Panc1 (cell line): ENCODE data around the gene ZFX.

Source experiments
- CTCF ChIP-seq: fragments of 450-650 bp; IDR thresholded peaks from 2 replicates; pipeline ENCODE4 v1.5.1; 2017; ENCODE audit warnings: mild to moderate bottlenecking
- POLR2AphosphoS5 ChIP-seq: IDR thresholded peaks from 2 replicates; pipeline ENCODE4 v1.6.1; 2012; ENCODE audit warnings: mild to moderate bottlenecking, low read depth, low read length, moderate library complexity
- REST ChIP-seq, 2 experiments: IDR thresholded peaks; 2 replicates each; pipeline ENCODE4 v1.6.1; 2011 to 2012; ENCODE audit warnings: low read depth in 2 of 2, control low read depth in 1 of 2, low read length in 1 of 2, mild to moderate bottlenecking in 1 of 2, moderate library complexity in 1 of 2; ENCODE audit not compliant: insufficient read depth in 1 of 2

GRCh38 chrX:24204331-24204730, 54.8 kb downstream of the ZFX start:
- TF ChIP-seq CTCF (no peak), POLR2AphosphoS5 (no peak), REST (IDR thresholded peaks at IDR 0.05; ENCODE audit: insufficient read depth in 1 of 2, low read depth in 2 of 2, low read length in 1 of 2) (no peak)
